Dermis blood vessel endothelial cell (primary cell): ENCODE results near the gene IBSP. TPM values are rescaled to one million over a fixed set of nuclear protein-coding genes. Genes with fewer than 3 reads are reported as not detected.

Source experiments
- DNase-seq: peaks from one replicate; pipeline ENCODE4 v3.0.0; 2010
- total RNA-seq: library from RNA; depleted of rRNA; stranded (reverse); fragments of >200 nt; gene quantifications from 2 replicates; pipeline ENCODE4 v1.2.3, GENCODE V29; 2014

The IBSP gene
- not detected in 2 replicates for total RNA-seq

GRCh38 chr4:87799301-87800113, at the start of gene IBSP:
Gene IBSP, plus strand, starts transcription at chr4:87799554. Its CDS starts 2,808 bp downstream, at chr4:87802362.
- no peak for DNase-seq

DNA sequence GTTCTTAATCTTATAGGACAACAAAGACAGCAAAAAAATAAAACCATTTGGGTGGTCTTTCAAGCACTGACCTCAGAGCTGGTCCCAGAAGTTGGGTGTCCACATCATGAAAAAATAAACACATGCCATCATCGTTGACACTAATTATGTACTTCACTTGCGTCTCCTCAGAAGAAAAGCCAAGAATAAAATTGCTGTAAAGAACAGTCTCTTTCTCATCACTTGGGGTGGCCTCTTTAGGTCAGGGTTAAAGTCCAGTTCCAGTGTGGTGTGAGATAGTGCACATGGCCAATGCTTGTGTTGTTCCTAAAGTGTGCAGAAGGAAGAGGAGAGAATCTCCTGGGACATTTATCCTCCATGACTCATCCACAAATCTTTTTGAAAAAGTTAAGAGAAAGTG, 49.5 kb upstream of the IBSP start:
- no peak for DNase-seq

GRCh38 chr4:87758270-87758669, 41.1 kb upstream of the IBSP start:
- DNase-seq: no peak

DNA sequence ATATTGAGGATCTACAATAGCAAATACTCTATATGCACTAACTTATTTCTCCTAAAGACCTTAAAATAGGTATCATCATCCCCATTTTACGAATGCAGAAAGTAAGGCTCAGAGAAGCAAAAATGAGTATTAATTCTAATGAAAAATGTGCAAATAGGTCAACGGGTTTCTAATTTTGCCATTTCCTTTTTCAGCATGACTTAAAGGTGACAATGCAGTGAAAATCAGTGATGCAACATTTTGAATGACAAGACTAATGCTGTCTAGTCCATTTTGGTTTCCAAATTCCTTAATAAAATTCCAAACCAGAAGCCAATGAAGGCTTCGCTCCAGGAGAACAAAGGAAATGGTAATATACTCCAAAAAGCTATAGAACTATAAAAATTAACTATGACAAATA, 37.0 kb upstream of the IBSP start:
- DNase-seq: no peak

DNA sequence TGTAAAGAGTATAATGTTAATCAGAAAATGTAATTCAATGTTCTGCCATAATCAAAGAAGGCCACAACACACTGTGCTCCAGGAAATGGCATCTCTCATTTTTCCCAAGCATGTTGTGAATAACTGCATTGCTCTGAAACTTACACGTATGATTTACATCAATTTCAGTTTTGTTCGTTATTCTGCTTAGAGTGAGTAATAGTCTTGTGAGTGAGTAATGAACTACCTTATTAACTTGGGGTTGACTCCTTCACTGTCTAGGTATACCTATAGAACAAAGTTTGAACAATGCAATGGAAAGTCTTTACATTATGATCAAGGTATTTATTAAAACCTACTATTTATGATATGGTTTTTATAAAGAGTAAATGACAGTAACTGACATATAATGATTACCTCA, 17.8 kb upstream of the IBSP start:
- no peak for DNase-seq

- DNase-seq: no peak
Observed at GRCh38 chr4:87783781-87784180, 15.6 kb upstream of the IBSP start.

- no peak for DNase-seq
Observed at GRCh38 chr4:87785731-87786509, 13.4 kb upstream of the IBSP start.

- no peak for DNase-seq
Observed at GRCh38 chr4:87802858-87803257, 3.5 kb downstream of the IBSP start.

DNA sequence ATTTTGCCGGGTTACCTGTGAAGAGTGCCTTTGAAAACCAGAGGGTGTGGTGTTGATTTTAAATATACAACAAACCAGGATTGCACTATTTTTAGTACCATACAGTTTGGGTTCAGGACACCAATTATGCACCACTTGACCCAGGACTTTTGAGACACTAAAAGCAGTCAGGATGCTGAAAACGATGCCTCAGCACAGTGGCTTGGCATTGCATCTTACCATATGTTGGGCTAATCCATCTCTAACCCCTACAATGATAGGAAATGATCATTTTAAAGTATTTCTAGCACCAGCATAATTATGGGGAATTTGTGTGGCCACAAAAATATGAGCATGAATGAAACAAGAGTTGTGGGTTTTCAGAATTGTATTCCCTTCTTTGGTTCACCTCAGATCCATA, 4.1 kb downstream of the IBSP start:
- DNase-seq: no peak

- no peak for DNase-seq
Observed at GRCh38 chr4:87804871-87805270, 5.5 kb downstream of the IBSP start.

GRCh38 chr4:87805971-87806370, 6.6 kb downstream of the IBSP start:
- no peak for DNase-seq

- DNase-seq: no peak
Observed at GRCh38 chr4:87806520-87806919, 7.2 kb downstream of the IBSP start.

DNA sequence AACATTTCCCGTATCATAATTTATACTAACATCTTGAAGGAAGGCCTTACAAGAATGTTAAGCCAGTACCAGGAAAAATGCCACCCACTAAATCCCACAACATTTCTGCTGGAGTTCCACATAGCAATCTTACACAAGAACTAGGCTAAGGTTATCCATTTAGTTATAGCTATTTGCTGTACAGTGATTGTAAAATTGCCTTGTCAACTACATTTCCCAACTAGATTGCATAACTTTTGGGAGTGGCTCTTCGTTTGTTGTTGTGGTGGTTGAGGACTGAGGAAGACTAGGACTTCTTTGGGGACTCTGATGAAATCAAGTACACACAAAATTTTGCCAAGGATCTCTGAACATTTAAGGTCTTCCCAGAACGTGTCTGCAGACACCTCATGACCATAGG, 8.0 kb downstream of the IBSP start:
- DNase-seq: no peak

DNA sequence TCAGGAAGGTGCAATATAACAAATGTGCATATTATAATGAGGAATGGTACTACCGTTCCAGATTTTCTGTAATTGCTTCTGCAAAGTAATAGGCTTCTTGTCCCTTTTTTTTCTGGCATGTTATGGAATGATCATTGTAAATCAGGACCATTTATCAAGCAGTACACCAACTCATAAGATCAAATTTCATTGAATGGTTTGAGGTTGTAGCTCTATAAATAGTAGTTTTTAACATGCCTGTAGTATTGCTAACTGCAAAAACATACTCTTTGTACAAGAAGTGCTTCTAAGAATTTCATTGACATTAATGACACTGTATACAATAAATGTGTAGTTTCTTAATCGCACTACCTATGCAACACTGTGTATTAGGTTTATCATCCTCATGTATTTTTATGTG, 12.6 kb downstream of the IBSP start:
- no peak for DNase-seq

GRCh38 chr4:87819281-87819919, 20.0 kb downstream of the IBSP start:
- DNase-seq: peak; percentile 19

DNA sequence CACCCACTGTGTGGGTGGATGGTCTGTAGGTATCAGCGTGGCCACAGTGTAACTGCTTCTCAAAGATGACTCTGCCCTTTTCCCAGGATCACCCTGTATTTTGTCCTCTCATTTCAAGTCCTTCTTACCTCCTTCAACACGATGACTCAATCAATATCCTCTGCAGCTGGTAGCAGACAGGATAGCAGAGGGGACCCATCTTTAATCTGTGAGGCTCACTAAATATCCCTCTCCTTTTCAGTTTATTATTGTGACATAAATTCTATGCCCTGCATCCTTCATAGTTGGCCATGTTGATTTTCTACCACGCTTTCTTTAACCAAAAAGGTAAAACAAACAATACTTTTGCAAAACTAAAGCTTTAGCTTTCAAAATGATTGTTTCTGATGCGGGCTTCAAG, 23.8 kb downstream of the IBSP start:
- DNase-seq: no peak

GRCh38 chr4:87823724-87824123, 24.4 kb downstream of the IBSP start:
- DNase-seq: no peak

- no peak for DNase-seq
Observed at GRCh38 chr4:87824352-87824751, 25.0 kb downstream of the IBSP start.

- no peak for DNase-seq
Observed at GRCh38 chr4:87832669-87833068, 33.3 kb downstream of the IBSP start, which contains the start of gene MEPE. Gene MEPE, plus strand, starts transcription at chr4:87832969. Its CDS starts 1,746 bp downstream, at chr4:87834715.

DNA sequence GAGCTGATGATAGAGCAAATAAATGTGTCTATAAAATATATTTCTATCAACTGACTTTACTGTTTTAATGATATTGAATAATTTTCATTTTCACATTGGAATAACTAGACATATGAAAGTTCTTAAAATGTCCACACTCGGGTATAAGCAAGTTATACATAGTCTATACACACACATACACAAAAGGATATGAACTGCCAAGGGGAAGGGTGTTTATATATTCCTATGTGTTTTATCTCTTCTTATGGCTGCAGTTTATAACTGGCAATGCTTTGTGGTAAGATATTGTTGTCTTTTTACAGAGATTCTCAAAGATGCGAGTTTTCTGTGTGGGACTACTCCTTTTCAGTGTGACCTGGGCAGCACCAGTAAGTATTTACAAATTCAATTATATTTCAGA, 35.0 kb downstream of the IBSP start:
- no peak for DNase-seq

GRCh38 chr4:87835197-87835596, 35.8 kb downstream of the IBSP start:
- no peak for DNase-seq

DNA sequence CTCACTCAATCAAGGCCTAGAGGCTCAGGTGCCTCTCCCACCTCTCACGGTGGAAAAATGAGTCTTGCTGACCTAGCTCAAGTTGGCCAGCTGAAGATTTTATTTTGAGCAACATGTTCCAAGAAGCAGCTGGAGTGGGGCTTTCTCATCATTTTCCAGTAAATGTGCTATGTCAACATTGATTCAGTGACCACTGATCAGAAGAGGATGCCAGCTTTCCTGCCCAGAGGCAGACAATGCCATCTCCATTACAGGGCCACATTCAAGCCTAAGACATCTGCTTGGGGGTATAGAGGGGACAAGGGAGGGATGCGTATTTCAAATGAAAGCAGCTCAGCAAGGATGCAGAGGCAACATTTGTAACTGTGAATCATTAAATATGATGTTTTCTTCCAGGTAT, 36.4 kb downstream of the IBSP start:
- DNase-seq: no peak

- peak; percentile 33 for DNase-seq
Observed at GRCh38 chr4:87838205-87838604, 38.9 kb downstream of the IBSP start.
